Mucosa of descending colon (tissue), 3 donors: ENCODE results near the gene TMIGD2. TPM values are rescaled to one million over a fixed set of nuclear protein-coding genes. Genes with fewer than 3 reads are reported as not detected.

Experiments used
- ATAC-seq: fragments of 200-7000 bp; cut with Tn5 transposase; one replicate; pipeline ENCODE4 v1.9.1; 2020; ENCODE audit warnings: mild to moderate bottlenecking, moderate library complexity
- DNase-seq, 3 donors: peaks; one replicate each; pipeline ENCODE4 v3.0.0-alpha.2; 2020
- H3K36me3 ChIP-seq: fragments of 200-600 bp; one replicate; pipeline ENCODE4 v1.8.0; 2021; ENCODE audit warnings: low read depth, mild to moderate bottlenecking
- H3K4me1 ChIP-seq: fragments of 200-600 bp; one replicate; pipeline ENCODE4 v1.8.0; 2021; ENCODE audit warnings: low read depth, mild to moderate bottlenecking
- H3K4me3 ChIP-seq: fragments of 200-600 bp; one replicate; pipeline ENCODE4 v1.8.0; 2021; ENCODE audit warnings: mild to moderate bottlenecking
- H3K9me3 ChIP-seq: fragments of 200-600 bp; one replicate; pipeline ENCODE4 v1.8.0; 2021; ENCODE audit warnings: mild to moderate bottlenecking
- intact Hi-C, 2 donors: fragments of 100-400 bp; cut with DNase I in 1 of 2; cut with micrococcal nuclease in 1 of 2; formaldehyde crosslinking; loops; one replicate each; pipeline versions ENCODE4 v1.11.0 to v1.11.1; 2022; cut with DNase I, micrococcal nuclease
- total RNA-seq, 3 donors: library from RNA; stranded (reverse); fragmentation: NEBNext Ultra II Directional in 2 of 3; extraction: Animal tissue kit (Norgen Biotek cat#: 25700) in 2 of 3; gene quantifications; one replicate each; pipeline versions ENCODE4 v1.2.1 to v1.2.4, GENCODE V29; 2021 to 2023
- TF ChIP-seq, protein P1 (sequence below): fragments of 200-600 bp; IDR thresholded peaks from one replicate; pipeline ENCODE4 v1.8.0; 2022; ENCODE audit warnings: antibody characterized with exemption, mild to moderate bottlenecking
- donor health status: DM: no; HTN: no; CAD: no; lungs with moderate emphysema.
- donor health status: DM: no; HTN: no; CAD: no.
- donor health status: DM: no; HTN: yes; CAD: no.

The TMIGD2 gene
- total RNA-seq, 3 donors from 2014 or later = 0.46 to 1.3 (median 1.2) TPM

DNA sequence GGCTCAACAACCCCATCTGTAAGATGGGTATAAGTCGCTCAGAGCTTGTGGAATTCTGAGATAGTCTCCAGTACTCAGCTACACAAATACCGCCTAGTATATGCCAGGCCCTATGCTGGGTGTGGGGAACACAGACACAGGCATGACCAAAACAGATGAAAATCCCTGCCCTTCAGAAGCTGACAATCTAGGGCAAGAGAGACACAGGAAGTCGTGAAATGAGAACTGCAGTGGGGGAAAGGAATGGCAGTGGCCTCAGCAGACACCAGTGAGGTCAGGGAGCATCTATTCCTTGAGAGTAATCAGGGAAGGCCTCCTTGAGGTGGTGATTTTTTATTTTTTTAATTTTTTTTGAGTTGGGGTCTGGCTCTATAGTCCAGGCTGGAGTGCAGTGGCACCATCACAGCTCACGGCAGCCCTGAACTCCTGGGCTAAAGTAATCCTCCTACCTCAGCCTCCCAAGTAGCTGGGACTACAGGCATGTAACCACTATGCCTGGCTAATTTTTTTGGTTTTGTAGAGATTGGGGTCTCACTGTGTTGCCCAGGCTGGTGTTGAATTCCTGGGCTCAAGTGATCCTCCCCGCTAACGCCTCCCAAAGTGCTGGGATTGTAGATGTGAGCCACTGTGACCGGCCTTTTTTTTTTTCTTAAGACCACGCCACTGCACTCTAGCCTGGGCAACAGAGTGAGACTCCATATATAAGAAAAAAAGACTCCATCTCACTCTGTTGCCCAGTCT is 3.2 kb downstream of the TMIGD2 start:
- intact Hi-C loops = no loop called here
- DNase-seq = no peak
- H3K9me3 ChIP-seq = no peaks in the 10 kb centered on the region
- H3K4me3 ChIP-seq = no peak overlapping the region
- no peak for ATAC-seq
- TF ChIP-seq, protein P1, sequence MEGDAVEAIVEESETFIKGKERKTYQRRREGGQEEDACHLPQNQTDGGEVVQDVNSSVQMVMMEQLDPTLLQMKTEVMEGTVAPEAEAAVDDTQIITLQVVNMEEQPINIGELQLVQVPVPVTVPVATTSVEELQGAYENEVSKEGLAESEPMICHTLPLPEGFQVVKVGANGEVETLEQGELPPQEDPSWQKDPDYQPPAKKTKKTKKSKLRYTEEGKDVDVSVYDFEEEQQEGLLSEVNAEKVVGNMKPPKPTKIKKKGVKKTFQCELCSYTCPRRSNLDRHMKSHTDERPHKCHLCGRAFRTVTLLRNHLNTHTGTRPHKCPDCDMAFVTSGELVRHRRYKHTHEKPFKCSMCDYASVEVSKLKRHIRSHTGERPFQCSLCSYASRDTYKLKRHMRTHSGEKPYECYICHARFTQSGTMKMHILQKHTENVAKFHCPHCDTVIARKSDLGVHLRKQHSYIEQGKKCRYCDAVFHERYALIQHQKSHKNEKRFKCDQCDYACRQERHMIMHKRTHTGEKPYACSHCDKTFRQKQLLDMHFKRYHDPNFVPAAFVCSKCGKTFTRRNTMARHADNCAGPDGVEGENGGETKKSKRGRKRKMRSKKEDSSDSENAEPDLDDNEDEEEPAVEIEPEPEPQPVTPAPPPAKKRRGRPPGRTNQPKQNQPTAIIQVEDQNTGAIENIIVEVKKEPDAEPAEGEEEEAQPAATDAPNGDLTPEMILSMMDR = no peak
- no peaks in the 10 kb centered on the region for H3K36me3 ChIP-seq
- no peaks in the 10 kb centered on the region for H3K4me1 ChIP-seq

DNA sequence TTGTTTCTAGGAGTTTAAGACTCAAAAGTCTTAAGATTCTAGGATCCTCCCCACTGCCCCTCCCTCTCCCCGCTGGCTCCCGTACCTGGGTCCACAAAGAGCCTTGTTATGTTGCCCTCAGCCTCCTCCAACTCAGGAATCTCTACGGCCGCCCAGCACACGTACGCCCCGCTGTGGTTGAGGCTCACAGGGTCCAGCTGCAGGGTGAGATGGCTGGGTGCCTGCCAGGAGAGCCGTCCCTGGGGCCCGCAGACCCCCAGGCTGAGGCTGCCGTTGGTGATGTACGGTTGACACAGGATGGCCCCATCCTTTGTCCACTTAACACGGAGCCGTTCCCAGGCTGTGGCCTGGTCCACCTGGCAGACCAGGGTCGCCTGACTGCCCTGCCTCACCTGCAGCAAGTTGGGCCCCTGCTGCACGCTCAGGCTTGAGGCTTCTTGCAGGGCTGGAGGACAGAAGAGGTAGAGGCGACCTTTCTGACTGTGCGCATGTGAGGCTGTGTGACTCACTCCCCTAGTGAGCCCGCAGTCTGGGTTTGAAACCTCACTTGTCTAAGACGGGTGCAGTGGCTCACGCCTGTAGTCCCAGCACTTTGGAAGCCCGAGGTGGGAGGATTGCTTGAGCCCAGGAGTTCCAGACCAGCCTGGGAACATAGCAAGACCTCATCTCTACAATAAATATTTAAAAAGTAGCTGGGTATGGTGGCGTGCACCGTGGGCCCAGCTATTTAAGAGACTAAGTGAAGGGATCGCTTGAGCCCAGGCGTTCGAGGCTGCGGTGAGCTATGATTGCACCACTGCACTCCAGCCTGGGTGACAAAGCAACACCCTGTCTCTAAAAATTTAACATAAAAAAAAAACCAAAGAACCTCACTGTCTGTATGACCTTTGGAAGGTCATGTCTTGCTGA is 4.0 kb downstream of the TMIGD2 start:
- ATAC-seq = no peak
- DNase-seq = no peak
- H3K4me3 ChIP-seq = no peak overlapping the region
- TF ChIP-seq, protein P1 = no peak
- no peaks in the 10 kb centered on the region for H3K36me3 ChIP-seq
- no peaks in the 10 kb centered on the region for H3K4me1 ChIP-seq
- H3K9me3 ChIP-seq = no peaks in the 10 kb centered on the region
- intact Hi-C loops = no loop called here

DNA sequence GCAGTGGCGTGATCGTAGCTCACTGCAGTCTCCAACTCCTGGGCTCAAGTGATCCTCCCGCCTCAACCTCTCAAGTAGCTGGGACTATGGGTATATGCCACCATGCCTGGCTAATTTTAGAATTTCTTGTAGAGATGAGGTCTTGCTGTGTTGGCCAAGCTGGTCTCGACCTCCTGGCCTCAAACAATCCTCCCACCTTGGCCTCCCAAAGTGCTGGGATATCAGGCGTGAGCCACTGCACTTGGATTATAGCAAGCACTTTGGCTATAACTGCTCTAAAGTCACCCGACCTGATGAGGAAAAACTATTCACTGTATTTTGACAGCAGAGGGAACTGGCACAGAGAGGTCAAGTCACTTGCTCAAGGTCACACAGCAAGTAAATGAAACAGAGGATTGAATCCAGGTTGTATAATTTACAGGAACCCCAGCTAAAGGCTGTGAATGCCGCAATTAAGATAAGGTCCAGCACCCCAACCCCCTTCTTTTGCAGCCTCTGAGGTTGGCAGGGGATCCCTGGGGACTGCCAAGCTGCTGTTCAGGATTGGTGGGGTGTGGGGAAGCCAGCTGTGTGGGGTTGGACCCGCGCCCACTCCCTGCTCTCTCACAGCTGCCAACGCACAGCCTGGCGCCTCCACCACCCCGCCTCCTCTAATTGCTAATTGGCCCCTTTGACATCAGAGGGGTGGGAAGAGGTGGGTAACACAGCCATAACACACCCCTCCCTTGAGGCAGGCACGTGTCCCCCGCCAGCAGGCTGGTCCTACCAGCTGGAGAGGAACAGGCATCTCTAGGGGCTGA is 6.0 kb downstream of the TMIGD2 start:
- no peak for DNase-seq
- TF ChIP-seq, protein P1 = no peak
- intact Hi-C loops = no loop called here
- H3K4me1 ChIP-seq = no peaks in the 10 kb centered on the region
- H3K36me3 ChIP-seq = no peaks in the 10 kb centered on the region
- H3K9me3 ChIP-seq = no peaks in the 10 kb centered on the region
- H3K4me3 ChIP-seq = no peak overlapping the region
- ATAC-seq = peak; percentile 48

DNA sequence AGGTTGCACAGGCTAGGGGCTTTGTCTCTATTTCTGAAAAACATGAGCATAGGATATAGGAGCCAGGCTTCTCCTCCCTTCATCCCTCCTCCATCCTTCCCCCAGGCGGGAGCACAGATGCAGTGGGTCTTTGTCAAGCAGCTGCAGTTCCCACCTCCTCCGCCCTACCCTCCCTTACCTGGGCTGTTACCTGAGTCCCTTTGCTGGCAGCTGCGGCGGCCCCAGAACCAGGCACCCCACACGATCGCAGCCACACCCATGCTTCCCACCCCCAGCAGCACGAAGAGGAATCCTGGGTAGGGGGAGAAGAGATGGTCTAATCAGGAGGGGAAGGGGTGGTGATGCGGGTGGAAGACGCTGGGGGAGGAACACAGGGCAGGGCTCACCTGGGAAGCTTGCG is 7.8 kb downstream of the TMIGD2 start:
- ATAC-seq = no peak
- TF ChIP-seq, protein P1 = no peak

DNA sequence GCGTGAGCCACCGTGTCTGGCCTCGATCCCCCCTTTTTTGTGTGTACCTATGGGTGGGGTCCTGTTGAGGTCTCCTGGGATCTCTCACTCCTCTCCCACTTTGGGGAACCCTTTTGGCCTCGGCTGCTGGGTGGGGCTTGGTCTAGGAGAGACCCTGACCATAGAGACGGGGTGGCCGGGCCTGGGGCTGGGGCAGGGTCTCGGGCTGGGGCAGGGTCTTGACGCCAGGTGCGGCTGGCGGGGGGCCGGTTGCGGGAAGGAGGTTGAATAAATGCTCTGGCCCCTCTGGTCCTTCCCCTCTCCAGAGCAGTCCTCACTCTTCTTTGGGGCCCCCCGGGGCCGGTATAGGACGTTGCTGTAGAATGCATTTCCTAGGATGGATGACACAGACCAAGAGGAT is 9.7 kb downstream of the TMIGD2 start:
- Histone ChIP-seq H3K4me1 (no peaks in the 10 kb centered on the region), H3K4me3 (no peak overlapping the region), H3K9me3 (no peaks in the 10 kb centered on the region), H3K36me3 (no peaks in the 10 kb centered on the region)
- TF ChIP-seq, protein P1 = no peak
- DNase-seq (no peak), ATAC-seq (no peak)
- intact Hi-C loops = no loop called here

More for the DNA sequence above, 7.8 kb downstream of the TMIGD2 start:
- intact Hi-C loops = no loop called here
- H3K36me3 ChIP-seq = no peaks in the 10 kb centered on the region
- no peaks in the 10 kb centered on the region for H3K9me3 ChIP-seq
- H3K4me1 ChIP-seq = no peaks in the 10 kb centered on the region
- H3K4me3 ChIP-seq = no peak overlapping the region
- no peak for DNase-seq
